Activated CD4-positive, alpha-beta T cell treated with anti-CD3 and anti-CD28 coated beads, Interleukin-2, amount 10 ng/mL, durations not matched to agents 24 days and 14 days (primary cell): ENCODE measurements around the gene COL4A2. TPM values are rescaled to one million over a fixed set of nuclear protein-coding genes. Genes with fewer than 3 reads are reported as not detected.

ENCODE experiments used
- DNase-seq: peaks from one replicate; pipeline ENCODE4 v3.0.0; 2022
- H3K27ac Mint-ChIP-seq: one replicate; pipeline ENCODE4 v1.8.0; 2022; ENCODE audit warnings: mild to moderate bottlenecking, mixed read lengths
- H3K27me3 Mint-ChIP-seq: one replicate; pipeline ENCODE4 v1.8.0; 2022; ENCODE audit warnings: mixed read lengths
- H3K36me3 Mint-ChIP-seq: one replicate; pipeline ENCODE4 v1.8.0; 2022; ENCODE audit warnings: low read depth, mild to moderate bottlenecking, mixed read lengths
- H3K4me1 Mint-ChIP-seq: one replicate; pipeline ENCODE4 v1.8.0; 2021; ENCODE audit warnings: mixed read lengths
- H3K4me3 Mint-ChIP-seq: one replicate; pipeline ENCODE4 v1.8.0; 2022; ENCODE audit warnings: mild to moderate bottlenecking, moderate library complexity, mixed read lengths
- H3K9me3 Mint-ChIP-seq: one replicate; pipeline ENCODE4 v1.8.0; 2021; ENCODE audit warnings: mixed read lengths
- intact Hi-C: fragments of 100-400 bp; cut with micrococcal nuclease; formaldehyde crosslinking; loops from one replicate; pipeline ENCODE4 v1.15.1; 2023
- total RNA-seq: library from RNA; stranded (reverse); gene quantifications from 2 replicates; pipeline ENCODE4 v1.2.3, GENCODE V29; 2022

COL4A2 gene
- total RNA-seq, 1 donor from 2014 or later: not detected

GRCh38 chr13:110457361-110457760 is 150.3 kb downstream of the COL4A2 start:
- Mint-ChIP-seq H3K27me3 (peaks cover 18% of the 10 kb centered on the region), H3K4me1 (peaks cover 4% of the 10 kb centered on the region), H3K27ac (no peak overlapping the region), H3K36me3 (no peaks in the 10 kb centered on the region), H3K9me3 (no peaks in the 10 kb centered on the region), H3K4me3 (no peak overlapping the region)
- intact Hi-C loops: loop anchor here (2.0 to 5.0 kb wide), 3 partner anchors 105 to 235 kb away; partner anchors contain the start of genes NAXD and RAB20
- DNase-seq: no peak

DNA sequence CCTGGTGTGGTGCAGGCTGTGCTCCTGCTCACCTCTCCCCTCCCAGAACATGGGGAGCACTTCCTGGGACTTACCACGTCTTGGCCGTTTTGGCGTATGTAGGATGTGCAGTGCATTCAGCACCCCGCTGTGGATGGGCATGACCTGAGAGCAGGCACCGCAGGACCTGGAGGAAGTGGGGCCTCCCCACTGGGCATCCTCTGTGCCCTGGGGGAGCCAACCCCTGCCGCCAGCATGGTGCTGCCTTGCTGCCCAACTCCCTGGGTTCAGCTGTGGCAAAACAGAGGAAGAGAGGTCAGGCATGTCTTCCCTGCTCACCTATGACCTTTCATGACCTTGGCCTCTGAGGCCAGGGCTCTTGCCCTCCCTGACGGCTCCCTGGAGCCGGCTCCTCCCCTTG is 150.9 kb downstream of the COL4A2 start:
- H3K9me3 Mint-ChIP-seq: no peaks in the 10 kb centered on the region
- H3K4me1 Mint-ChIP-seq: peaks cover 4% of the 10 kb centered on the region
- DNase-seq: no peak
- no peaks in the 10 kb centered on the region for H3K36me3 Mint-ChIP-seq
- H3K4me3 Mint-ChIP-seq: no peak overlapping the region
- H3K27ac Mint-ChIP-seq: no peak overlapping the region
- intact Hi-C loops: loop anchor here (5.0 kb wide), 2 partner anchors 104 to 159 kb away; partner anchors contain the start of genes NAXD and RAB20
- peaks cover 18% of the 10 kb centered on the region for H3K27me3 Mint-ChIP-seq

GRCh38 chr13:110458594-110459365 is 151.7 kb downstream of the COL4A2 start:
- Mint-ChIP-seq H3K9me3 (no peaks in the 10 kb centered on the region), H3K36me3 (no peaks in the 10 kb centered on the region), H3K4me3 (no peak overlapping the region), H3K4me1 (peaks cover 4% of the 10 kb centered on the region), H3K27ac (no peak overlapping the region), H3K27me3 (peaks cover 15% of the 10 kb centered on the region)
- no peak for DNase-seq
- intact Hi-C loops: loop anchor here (5.0 kb wide), 2 partner anchors 104 to 159 kb away; partner anchors contain the start of genes NAXD and RAB20

- Mint-ChIP-seq H3K36me3 (no peaks in the 10 kb centered on the region), H3K9me3 (no peaks in the 10 kb centered on the region), H3K27me3 (peaks cover 4% of the 10 kb centered on the region), H3K27ac (no peak overlapping the region), H3K4me1 (no peaks in the 10 kb centered on the region), H3K4me3 (no peak overlapping the region)
- no peak for DNase-seq
- intact Hi-C loops: no loop called here
These were observed 155.0 kb downstream of the COL4A2 start for GRCh38 chr13:110462091-110462490.

DNA sequence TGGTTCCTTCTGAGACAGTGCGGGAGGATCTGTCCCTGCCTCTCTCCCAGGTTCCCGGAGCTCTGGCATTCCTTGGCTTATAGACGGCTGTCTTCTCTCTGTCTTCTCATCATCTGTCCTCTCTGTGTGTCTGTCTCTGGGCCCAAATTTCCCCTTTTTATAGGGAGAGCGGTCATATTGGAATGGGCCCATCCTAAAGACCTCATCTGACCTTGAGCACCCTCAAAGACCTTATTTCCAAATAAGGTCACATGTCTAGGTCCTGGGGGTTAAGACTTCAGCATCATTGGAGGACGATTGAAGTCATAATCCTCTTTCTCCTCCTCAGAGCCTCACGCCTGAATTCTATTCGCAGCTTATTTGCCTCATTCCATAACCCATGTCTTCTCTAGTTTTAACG is 156.1 kb downstream of the COL4A2 start:
- H3K36me3 Mint-ChIP-seq: no peaks in the 10 kb centered on the region
- intact Hi-C loops: no loop called here

GRCh38 chr13:110463871-110464510 is 156.9 kb downstream of the COL4A2 start:
- H3K4me1 Mint-ChIP-seq: no peaks in the 10 kb centered on the region

More for the DNA sequence above, 156.1 kb downstream of the COL4A2 start:
- Mint-ChIP-seq H3K4me3 (no peak overlapping the region), H3K27me3 (peaks cover 4% of the 10 kb centered on the region), H3K9me3 (no peaks in the 10 kb centered on the region), H3K27ac (no peak overlapping the region), H3K4me1 (no peaks in the 10 kb centered on the region)
- no peak for DNase-seq

GRCh38 chr13:110464556-110465333 is 157.7 kb downstream of the COL4A2 start:
- no peaks in the 10 kb centered on the region for H3K4me1 Mint-ChIP-seq

More at GRCh38 chr13:110463871-110464510, 156.9 kb downstream of the COL4A2 start:
- no peak for DNase-seq
- Mint-ChIP-seq H3K27ac (no peak overlapping the region), H3K9me3 (no peaks in the 10 kb centered on the region), H3K4me3 (no peak overlapping the region), H3K27me3 (peaks cover 4% of the 10 kb centered on the region), H3K36me3 (no peaks in the 10 kb centered on the region)
- intact Hi-C loops: no loop called here

GRCh38 chr13:110465696-110466095 is 158.6 kb downstream of the COL4A2 start:
- H3K4me1 Mint-ChIP-seq: no peaks in the 10 kb centered on the region

More at GRCh38 chr13:110464556-110465333, 157.7 kb downstream of the COL4A2 start:
- Mint-ChIP-seq H3K4me3 (no peak overlapping the region), H3K27ac (no peak overlapping the region), H3K27me3 (peaks cover 4% of the 10 kb centered on the region), H3K9me3 (no peaks in the 10 kb centered on the region), H3K36me3 (no peaks in the 10 kb centered on the region)
- DNase-seq: no peak
- intact Hi-C loops: no loop called here

DNA sequence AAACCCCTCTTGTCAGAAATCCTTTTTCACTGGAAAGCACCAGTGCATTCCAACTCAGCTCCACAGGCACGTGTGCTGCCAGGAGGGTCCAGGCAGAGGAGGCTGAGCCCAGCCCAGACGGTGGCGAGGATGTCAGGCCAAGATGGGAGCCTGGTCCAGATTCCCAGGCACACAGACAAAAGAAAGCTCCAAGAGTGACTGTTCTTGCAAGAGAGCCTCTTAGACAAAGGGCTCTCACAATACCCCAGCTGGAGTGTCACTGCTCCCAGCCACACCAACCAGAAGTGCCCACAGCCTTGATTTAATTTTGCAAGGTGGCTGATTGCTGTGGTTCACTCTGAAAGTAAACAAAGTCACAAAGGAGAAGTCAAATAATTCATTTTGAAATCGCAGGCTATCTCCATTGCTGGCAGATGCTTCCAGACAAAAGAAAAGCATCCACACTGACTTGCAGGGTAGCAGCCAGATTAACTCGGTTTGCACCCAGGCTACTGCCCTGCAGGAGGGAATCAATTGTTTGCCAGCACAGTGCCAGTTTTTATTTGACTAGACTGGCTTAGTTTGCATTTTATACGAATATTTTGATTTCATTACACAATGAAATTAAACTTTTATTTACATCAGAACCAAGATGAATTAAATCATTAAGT is 159.3 kb downstream of the COL4A2 start:
- peaks cover 8% of the 10 kb centered on the region for H3K27me3 Mint-ChIP-seq
- no peak overlapping the region for H3K27ac Mint-ChIP-seq
- no peaks in the 10 kb centered on the region for H3K36me3 Mint-ChIP-seq
- H3K4me3 Mint-ChIP-seq: no peak overlapping the region
- no peaks in the 10 kb centered on the region for H3K4me1 Mint-ChIP-seq
- intact Hi-C loops: no loop called here
- no peaks in the 10 kb centered on the region for H3K9me3 Mint-ChIP-seq
- DNase-seq: no peak

More at GRCh38 chr13:110465696-110466095, 158.6 kb downstream of the COL4A2 start:
- Mint-ChIP-seq H3K36me3 (no peaks in the 10 kb centered on the region), H3K27ac (no peak overlapping the region), H3K4me3 (no peak overlapping the region), H3K27me3 (peaks cover 4% of the 10 kb centered on the region), H3K9me3 (no peaks in the 10 kb centered on the region)
- DNase-seq: no peak
- intact Hi-C loops: no loop called here

- Mint-ChIP-seq H3K36me3 (no peaks in the 10 kb centered on the region), H3K4me3 (no peak overlapping the region), H3K27ac (no peak overlapping the region), H3K9me3 (no peaks in the 10 kb centered on the region), H3K4me1 (peaks cover 3% of the 10 kb centered on the region), H3K27me3 (peaks cover 11% of the 10 kb centered on the region)
- DNase-seq: no peak
- intact Hi-C loops: no loop called here
These were observed 160.5 kb downstream of the COL4A2 start for GRCh38 chr13:110467516-110468110.

GRCh38 chr13:110468986-110469495 is 162.0 kb downstream of the COL4A2 start:
- H3K4me3 Mint-ChIP-seq: no peak overlapping the region
- H3K4me1 Mint-ChIP-seq: peaks cover 3% of the 10 kb centered on the region
- H3K27me3 Mint-ChIP-seq: peaks cover 11% of the 10 kb centered on the region
- H3K36me3 Mint-ChIP-seq: no peaks in the 10 kb centered on the region
- H3K9me3 Mint-ChIP-seq: no peaks in the 10 kb centered on the region
- no peak for DNase-seq
- intact Hi-C loops: no loop called here
- no peak overlapping the region for H3K27ac Mint-ChIP-seq

GRCh38 chr13:110469597-110469996 is 162.5 kb downstream of the COL4A2 start:
- peaks cover 3% of the 10 kb centered on the region for H3K4me1 Mint-ChIP-seq
- peaks cover 11% of the 10 kb centered on the region for H3K27me3 Mint-ChIP-seq
- no peak for DNase-seq
- intact Hi-C loops: no loop called here
- H3K36me3 Mint-ChIP-seq: no peaks in the 10 kb centered on the region
- H3K9me3 Mint-ChIP-seq: no peaks in the 10 kb centered on the region
- no peak overlapping the region for H3K27ac Mint-ChIP-seq
- no peak overlapping the region for H3K4me3 Mint-ChIP-seq
